HepG2 (cell line): Measurements from ENCODE around the gene TAF13. TPM values are rescaled to one million over a fixed set of nuclear protein-coding genes. Genes with fewer than 3 reads are reported as not detected.

Experiments used
- ATAC-seq: fragments of 200-7000 bp; cut with Tn5 transposase; 3 replicates; pipeline ENCODE4 v1.9.1; 2020; ENCODE audit warnings: mild to moderate bottlenecking, moderate library complexity
- BruUV-seq: library from RNA; stranded (reverse); fragments of 400-500 nt; replicated peaks from 2 replicates; lab custom pipeline; 2021; lab: Mats Ljungman, UMichigan
- CTCF ChIA-PET: fragments of 300-600 bp; formaldehyde crosslinking; extraction: SDS; loops from one replicate; lab custom pipeline; 2021; ENCODE audit warnings: low total read pairs, inconsistent platforms, low intra/inter-chr PET ratio; lab: Yijun Ruan, JAX
- POLR2A ChIA-PET: fragments of 350-600 bp; sonication (Branson Sonifier 250); formaldehyde crosslinking; loops from one replicate; lab custom pipeline; 2020; ENCODE audit warnings: antibody characterized with exemption, inconsistent platforms; lab: Yijun Ruan, JAX
- DNase-seq: peaks from one replicate; pipeline ENCODE4 v3.0.0-alpha.2; 2015; ENCODE audit warnings: low spot score
- FAIRE-seq: peaks from 3 replicates; lab custom pipeline; 2011; peaks lifted over from hg19 to GRCh38; lab: Jason Lieb, UNC
- H2AFZ ChIP-seq: one replicate; pipeline ENCODE4 v1.6.1; 2011; ENCODE audit warnings: low read length, inconsistent platforms
- H3K27ac ChIP-seq: fragments of 300-600 bp; 3 replicates; pipeline ENCODE4 v1.8.0; 2011; ENCODE audit warnings: mixed run types, mild to moderate bottlenecking, mixed read lengths, low read length, inconsistent platforms; ENCODE audit not compliant: insufficient read depth; ENCODE audit errors: extremely low read length
- H3K27me3 ChIP-seq, 2 experiments: fragments of 200-600 bp in 1 of 2; 2 replicates in 1 of 2; 3 replicates in 1 of 2; pipeline versions ENCODE4 v1.6.0 to v1.8.0; 2011; ENCODE audit warnings: low read length in 2 of 2, mild to moderate bottlenecking in 2 of 2, moderate library complexity in 2 of 2, inconsistent platforms in 1 of 2; ENCODE audit not compliant: insufficient read depth in 2 of 2, control insufficient read depth in 1 of 2
- H3K36me3 ChIP-seq, 2 experiments: fragments of 200-600 bp in 1 of 2; replicated peaks in 1 of 2; 2 replicates in 1 of 2; 3 replicates in 1 of 2; pipeline versions ENCODE4 v1.5.1 to v1.8.0; 2011; ENCODE audit warnings: low read length in 2 of 2, inconsistent platforms in 1 of 2; ENCODE audit not compliant: insufficient read depth in 2 of 2, control insufficient read depth in 1 of 2
- H3K4me1 ChIP-seq: 2 replicates; pipeline ENCODE4 v1.5.1; 2012; ENCODE audit warnings: low read length, inconsistent platforms; ENCODE audit not compliant: insufficient read depth
- H3K4me2 ChIP-seq: 2 replicates; pipeline ENCODE4 v1.6.0; 2011; ENCODE audit warnings: low read depth, low read length, inconsistent platforms
- H3K4me3 ChIP-seq, 3 experiments: fragments of 200-600 bp in 1 of 3; sonication (generic), shearing (Covaris generic) in 1 of 3; replicated peaks in 1 of 3; 2 replicates each; pipeline ENCODE4 v1.5.1; 2011 to 2016; ENCODE audit warnings: low read length in 3 of 3, inconsistent platforms in 2 of 3, low read depth in 2 of 3, mild to moderate bottlenecking in 2 of 3, control low read depth in 1 of 3, mixed read lengths in 1 of 3; ENCODE audit not compliant: insufficient read depth in 1 of 3
- H3K79me2 ChIP-seq: one replicate; pipeline ENCODE4 v1.6.1; 2011; ENCODE audit warnings: low read length, inconsistent platforms; ENCODE audit not compliant: insufficient read depth
- H3K9ac ChIP-seq: 2 replicates; pipeline ENCODE4 v1.6.0; 2011; ENCODE audit warnings: mild to moderate bottlenecking, low read depth, low read length, inconsistent platforms; ENCODE audit not compliant: insufficient read depth
- H3K9me3 ChIP-seq: 2 replicates; pipeline ENCODE4 v1.5.1; 2012; ENCODE audit warnings: mild to moderate bottlenecking, low read length
- H4K20me1 ChIP-seq: 2 replicates; pipeline ENCODE4 v1.6.0; 2011; ENCODE audit warnings: inconsistent platforms, mild to moderate bottlenecking, low read length, moderate library complexity; ENCODE audit not compliant: insufficient read depth
- GATAD1 ChIP-seq: IDR thresholded peaks from 2 replicates; pipeline ENCODE4 v1.6.1; 2016; ENCODE audit warnings: missing genetic modification reagents, missing compliant biosample characterization
- RBFOX2 ChIP-seq: fragments of 200-400 bp; formaldehyde crosslinking; IDR thresholded peaks from 2 replicates; pipeline ENCODE4 v1.6.1; 2017; ENCODE audit warnings: low read depth, mild to moderate bottlenecking, low read length
- SSRP1 ChIP-seq: IDR thresholded peaks from 2 replicates; pipeline ENCODE4 v1.6.1; 2016; ENCODE audit warnings: control low read depth
- TCF7L2 ChIP-seq: IDR thresholded peaks from 2 replicates; pipeline ENCODE4 v1.6.1; 2011; ENCODE audit warnings: mild to moderate bottlenecking, low read depth, low read length, moderate library complexity
- ZBTB10 ChIP-seq: sonication (generic); formaldehyde crosslinking; IDR thresholded peaks from 2 replicates; pipeline ENCODE4 v1.4.0; 2020; ENCODE audit warnings: missing genetic modification reagents, borderline replicate concordance
- ZBTB38 ChIP-seq: sonication (generic); formaldehyde crosslinking; IDR thresholded peaks from 2 replicates; pipeline ENCODE4 v1.5.1; 2020; ENCODE audit warnings: mild to moderate bottlenecking, missing genetic modification reagents
- ZNF549 ChIP-seq: sonication (generic); formaldehyde crosslinking; IDR thresholded peaks from 2 replicates; pipeline ENCODE4 v1.5.0; 2020; ENCODE audit warnings: missing genetic modification reagents
- ZNF564 ChIP-seq: sonication (generic); formaldehyde crosslinking; IDR thresholded peaks from 2 replicates; pipeline ENCODE4 v1.8.1; 2023; ENCODE audit warnings: mild to moderate bottlenecking, missing genetic modification reagents
- ZNF609 ChIP-seq: sonication (generic); formaldehyde crosslinking; IDR thresholded peaks from 2 replicates; pipeline ENCODE4 v1.4.0; 2020; ENCODE audit warnings: mild to moderate bottlenecking, missing genetic modification reagents, borderline replicate concordance
- ZNF629 ChIP-seq: sonication (generic); formaldehyde crosslinking; conservative IDR thresholded peaks from 2 replicates; pipeline ENCODE4 v1.5.0; 2020; ENCODE audit warnings: missing genetic modification reagents
- ZSCAN12 ChIP-seq: sonication (generic); formaldehyde crosslinking; IDR thresholded peaks from 2 replicates; pipeline ENCODE4 v1.9.0; 2021; ENCODE audit warnings: mild to moderate bottlenecking, missing genetic modification reagents
- WGBS: methylation state at CpG from one replicate; pipeline ENCODE4 v1.1.6; 2017; ENCODE audit warnings: low lambda C conversion rate; 5-methylcytosine and 5-hydroxymethylcytosine counted together
- in situ Hi-C: cut with HindIII; loops from 2 replicates; pipeline ENCODE4 v1.10.0; 2017; ENCODE audit warnings: low pct_unique_long_range_greater_than_20kb; ENCODE audit not compliant: extremely low pct_ligation_motif_present
- intact Hi-C: fragments of 100-400 bp; cut with micrococcal nuclease; formaldehyde crosslinking; loops from one replicate; pipeline ENCODE4 v1.10.0; 2022; ENCODE audit not compliant: unreplicated experiment
- polyA plus RNA-seq, 8 experiments: library from polyadenylated mRNA; depleted of rRNA in 3 of 8; stranded (reverse) in 7 of 8; unstranded in 1 of 8; fragments of >200 nt; fragmentation: Illumina TruSeq in 4 of 8; extraction: Trizol in 4 of 8; gene quantifications; 2 replicates each; pipeline versions ENCODE4 v1.2.1 to v1.2.3, GENCODE V29; 2011 to 2016; ENCODE audit warnings: low read depth in 4 of 8, missing spikeins in 1 of 8, mixed read lengths in 1 of 8; ENCODE audit not compliant: insufficient read depth in 1 of 8
- total RNA-seq, 5 experiments: library from RNA; depleted of rRNA; stranded (reverse); fragments of >200 nt; fragmentation: Illumina TruSeq; extraction: Trizol; gene quantifications; 2 replicates each; pipeline ENCODE4 v1.2.3, GENCODE V29; 2016; ENCODE audit warnings: low read depth in 1 of 5

The TAF13 gene
- total and polyA plus RNA-seq, 2 of the 13 experiments (the other 11 are each of a cell fraction or from before 2014, with no cell fraction given), result 11.5 to 36.3 TPM

GRCh38 chr1:109120356-109120755, 44.6 kb upstream of the TAF13 start:
- no TSS peak for BruUV-seq
- ATAC-seq, result no peak
- no peak overlapping the region for H2AFZ ChIP-seq
- CTCF ChIA-PET, result no interaction called here
- H3K4me1 ChIP-seq, result peaks cover 20% of the 10 kb centered on the region
- H3K4me2 ChIP-seq, result no peak overlapping the region
- 28% methylated on average over 5 of the region's 5 CpGs for WGBS
- intact Hi-C loops, result no loop called here
- H3K36me3 ChIP-seq, result no peaks in the 10 kb centered on the region
- H3K9ac ChIP-seq, result no peak overlapping the region
- H3K27me3 ChIP-seq, result no peaks in the 10 kb centered on the region
- POLR2A ChIA-PET, result interaction anchor here (2.1 kb wide), 1 partner anchor 20 kb away, joined by 6 read pairs; no protein-coding TSS in a partner anchor
- no peaks in the 10 kb centered on the region for H4K20me1 ChIP-seq
- TF ChIP-seq TCF7L2, result no peak
- peak; percentile 98 for TF ChIP-seq ZNF564 (CRISPR knock-in tag)
- TF ChIP-seq, all 625 proteins: peak for 1
- FAIRE-seq, result no peak
- in situ Hi-C loops, result no loop called here
- no peak overlapping the region for H3K27ac ChIP-seq
- DNase-seq, result no peak
- no peak overlapping the region for H3K4me3 ChIP-seq
- H3K9me3 ChIP-seq, result no peaks in the 10 kb centered on the region
- no peaks in the 10 kb centered on the region for H3K79me2 ChIP-seq

- Histone ChIP-seq H3K27ac (no peak overlapping the region), H3K4me2 (no peak overlapping the region), H4K20me1 (no peaks in the 10 kb centered on the region), H2AFZ (no peak overlapping the region), H3K9ac (no peak overlapping the region), H3K27me3 (peaks cover 2 to 18% of the 10 kb centered on the region in 2 experiments; a peak in 4 of 5 replicates), H3K36me3 (no peaks in the 10 kb centered on the region), H3K79me2 (no peaks in the 10 kb centered on the region), H3K4me1 (peaks cover 31% of the 10 kb centered on the region), H3K4me3 (no peak overlapping the region), H3K9me3 (no peaks in the 10 kb centered on the region)
- DNase-seq (no peak), FAIRE-seq (no peak), ATAC-seq (no peak)
- ChIA-PET POLR2A (interaction anchor here (0.7 kb wide), 1 partner anchor 16 kb away, joined by 3 read pairs; no protein-coding TSS in a partner anchor), CTCF (no interaction called here)
- WGBS, result 53% methylated on average over 3 of the region's 3 CpGs
- intact Hi-C loops, result loop anchor here (10.0 kb wide), 1 partner anchor 153 kb away; the partner anchor contains the start of gene CLCC1
- no TSS peak for BruUV-seq
- in situ Hi-C loops, result no loop called here
- no peak for TF ChIP-seq RBFOX2
- TF ChIP-seq GATAD1, result no peak
- no peak for TF ChIP-seq ZSCAN12
- no peak for TF ChIP-seq SSRP1 (CRISPR knock-in tag)
- TF ChIP-seq ZBTB38 (CRISPR knock-in tag), result no peak
- TF ChIP-seq ZNF629, result no peak
- TF ChIP-seq ZBTB10, result no peak
- TF ChIP-seq ZNF564 (CRISPR knock-in tag), result no peak
- no peak for TF ChIP-seq ZNF549 (CRISPR knock-in tag)
- TF ChIP-seq ZNF609 (CRISPR knock-in tag), result no peak
These were observed 42.3 kb upstream of the TAF13 start for GRCh38 chr1:109118089-109118488.
